Stimulated activated CD4-positive, alpha-beta T cell treated with anti-CD3 and anti-CD28 coated beads, Interleukin-4, amount 100 ng/mL, for 48 hours (primary cell): ENCODE measurements around the gene SLC12A3.

Experiments used
- DNase-seq, 2 donors: peaks; one replicate each; pipeline ENCODE4 v3.0.0-alpha.2; 2020; ENCODE audit warnings: low read depth in 2 of 2

SLC12A3 gene

DNA sequence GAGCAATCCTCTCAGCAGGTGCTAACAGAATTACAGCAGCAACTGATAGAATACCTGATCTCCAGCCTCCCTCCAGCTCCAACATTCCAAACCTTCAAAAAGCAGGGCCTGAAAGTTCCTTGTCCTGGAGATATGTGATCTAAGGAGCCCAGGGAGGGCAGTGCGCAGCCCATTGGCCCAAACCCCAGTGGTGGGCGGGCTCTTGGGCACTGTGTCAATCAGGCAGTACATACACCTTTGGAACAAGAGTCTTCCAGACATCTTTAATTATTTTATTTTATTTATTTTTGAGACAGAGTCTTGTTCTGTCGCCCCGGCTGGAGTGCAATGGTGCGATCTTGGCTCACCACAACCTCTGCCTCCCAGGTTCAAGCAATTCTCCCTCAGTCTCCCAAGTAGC lies 24.2 kb downstream of the SLC12A3 start:
- no peak for DNase-seq

DNA sequence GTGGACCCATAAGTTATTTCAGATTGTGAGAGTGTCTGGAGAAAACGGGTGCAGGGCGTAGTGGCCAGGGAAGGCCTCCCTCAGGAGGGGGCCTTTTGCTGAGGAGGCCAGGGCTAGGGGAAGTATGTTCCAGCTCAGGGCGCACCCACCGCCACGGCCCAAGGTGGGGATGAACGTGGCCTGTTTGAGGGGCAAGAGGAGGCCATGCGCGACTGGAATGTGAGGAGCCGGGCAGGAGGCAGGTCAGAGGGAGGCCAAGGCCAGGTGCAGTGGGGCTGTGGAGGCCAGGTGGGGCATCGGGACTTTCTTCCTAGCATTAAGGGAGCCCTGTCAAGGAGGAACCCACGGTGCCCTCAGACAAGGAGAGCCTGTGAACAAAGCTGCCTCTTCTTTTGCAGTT lies 26.7 kb downstream of the SLC12A3 start:
- DNase-seq, result no peak

DNA sequence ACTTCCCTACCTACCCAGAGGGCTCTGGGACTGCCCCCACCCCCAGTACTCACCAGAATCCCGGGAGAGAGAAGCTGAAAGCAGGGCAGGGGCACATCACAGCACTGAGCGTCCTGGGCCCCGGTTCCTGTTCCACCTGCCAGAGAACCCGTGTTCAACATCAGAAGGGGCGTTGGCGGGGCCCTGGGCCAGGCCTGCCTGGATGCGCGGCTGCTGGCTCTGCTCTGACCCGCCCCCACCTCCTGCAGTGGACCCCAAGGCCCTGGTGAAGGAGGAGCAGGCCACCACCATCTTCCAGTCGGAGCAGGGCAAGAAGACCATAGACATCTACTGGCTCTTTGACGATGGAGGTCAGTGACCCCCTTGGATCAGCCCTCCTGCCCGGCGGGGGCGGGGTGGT lies 27.7 kb downstream of the SLC12A3 start:
- no peak for DNase-seq

GRCh38 chr16:56894331-56894917 lies 29.4 kb downstream of the SLC12A3 start:
- DNase-seq, result no peak

DNA sequence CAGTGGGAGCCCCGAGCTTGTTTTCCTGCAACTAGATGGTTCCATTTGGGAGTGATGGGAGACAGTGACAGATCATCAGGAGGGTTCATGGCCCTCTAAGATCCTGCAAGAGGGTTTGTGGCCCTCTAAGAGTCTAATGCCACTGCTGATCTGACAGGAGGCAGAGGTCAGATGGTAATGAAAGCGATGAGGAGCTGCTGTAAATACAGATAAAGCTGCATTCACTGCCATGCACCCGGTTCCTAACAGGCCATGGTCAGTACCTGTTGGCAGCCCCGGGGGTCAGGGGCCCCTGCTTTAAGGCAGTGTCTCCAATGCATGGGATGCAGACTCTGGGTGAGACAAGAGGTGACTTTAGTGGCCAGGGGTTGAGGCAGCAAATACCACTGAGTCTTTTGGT lies 30.8 kb downstream of the SLC12A3 start:
- no peak for DNase-seq

DNA sequence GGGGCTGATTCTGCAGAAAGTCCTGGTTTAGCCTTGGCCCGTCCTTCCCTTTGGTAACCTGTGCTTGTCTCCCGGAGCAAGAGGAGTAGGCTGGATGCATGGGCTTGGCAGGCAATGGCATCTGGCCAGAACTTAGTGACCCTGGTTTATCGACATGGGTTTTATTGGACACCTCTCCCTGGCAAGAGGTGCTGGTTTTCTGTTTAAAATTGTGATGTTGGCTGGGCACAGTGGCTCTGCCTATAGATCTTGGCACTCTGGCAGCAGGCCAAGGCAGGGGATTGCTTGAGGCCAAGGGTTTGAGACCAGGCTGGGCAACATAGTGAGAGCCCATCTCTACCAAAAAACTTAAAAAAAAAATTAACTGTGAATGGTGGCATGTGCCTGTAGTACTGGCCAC lies 31.2 kb downstream of the SLC12A3 start:
- no peak for DNase-seq

DNA sequence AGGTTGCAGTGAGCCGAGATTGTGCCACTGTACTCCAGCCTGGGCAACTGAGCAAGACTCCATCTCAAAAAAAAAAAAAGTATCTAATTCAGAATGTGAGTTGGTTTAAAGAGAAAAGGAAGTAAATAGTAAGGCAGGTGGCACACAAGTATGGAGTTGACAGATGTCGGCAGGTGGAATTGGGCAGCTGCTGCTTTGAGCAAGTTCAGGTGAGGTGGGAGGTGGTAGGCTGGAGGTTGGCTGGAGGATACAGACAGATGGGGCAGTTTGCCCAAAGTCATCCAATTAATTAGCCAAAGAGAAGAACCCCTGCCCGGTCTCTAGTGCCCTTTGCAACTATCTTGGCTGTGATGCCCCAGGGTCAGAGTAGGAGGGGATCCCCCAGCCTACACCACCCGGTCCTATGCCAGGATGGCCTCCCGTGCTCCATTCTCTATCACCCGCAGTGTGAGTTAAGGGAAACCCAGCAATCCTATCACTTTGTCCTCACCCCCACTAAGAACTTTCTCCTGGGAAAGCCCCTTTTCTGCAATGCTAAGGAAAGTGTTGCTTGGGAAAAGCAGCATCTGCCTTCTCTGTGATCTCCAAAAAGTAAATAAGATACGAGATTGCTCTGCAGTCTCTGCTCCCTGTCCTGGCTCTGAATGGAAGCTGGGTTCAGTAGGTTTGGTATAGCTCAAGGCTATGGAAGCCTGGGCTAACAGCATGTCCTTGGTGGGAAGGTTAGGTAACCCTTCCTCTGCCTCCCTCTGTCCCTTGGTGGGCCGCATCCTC lies 32.2 kb downstream of the SLC12A3 start:
- no peak for DNase-seq

DNA sequence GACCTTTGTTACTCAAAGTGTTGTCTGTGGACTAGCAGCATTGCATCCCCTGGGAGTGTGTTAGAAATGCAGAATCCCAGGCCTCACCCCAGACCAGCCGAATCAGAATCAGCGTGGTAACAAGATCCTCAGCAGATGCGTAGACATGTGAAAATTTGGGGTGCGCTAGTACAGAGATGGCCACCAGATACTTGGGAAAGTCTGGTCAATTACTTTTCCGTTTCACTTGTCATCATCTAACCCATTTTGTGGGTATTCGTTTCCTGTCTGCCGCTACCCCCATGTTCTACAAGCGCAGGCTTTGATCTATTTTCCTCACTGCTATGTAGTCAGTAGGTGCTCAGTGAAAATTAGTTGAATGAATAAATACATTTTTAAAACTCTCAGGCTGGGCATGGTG lies 33.8 kb downstream of the SLC12A3 start:
- no peak for DNase-seq

GRCh38 chr16:56903866-56904265 lies 38.9 kb downstream of the SLC12A3 start:
- DNase-seq, result no peak

GRCh38 chr16:56907401-56907800 lies 42.4 kb downstream of the SLC12A3 start:
- no peak for DNase-seq

GRCh38 chr16:56909527-56909979 lies 44.5 kb downstream of the SLC12A3 start:
- DNase-seq, result no peak

DNA sequence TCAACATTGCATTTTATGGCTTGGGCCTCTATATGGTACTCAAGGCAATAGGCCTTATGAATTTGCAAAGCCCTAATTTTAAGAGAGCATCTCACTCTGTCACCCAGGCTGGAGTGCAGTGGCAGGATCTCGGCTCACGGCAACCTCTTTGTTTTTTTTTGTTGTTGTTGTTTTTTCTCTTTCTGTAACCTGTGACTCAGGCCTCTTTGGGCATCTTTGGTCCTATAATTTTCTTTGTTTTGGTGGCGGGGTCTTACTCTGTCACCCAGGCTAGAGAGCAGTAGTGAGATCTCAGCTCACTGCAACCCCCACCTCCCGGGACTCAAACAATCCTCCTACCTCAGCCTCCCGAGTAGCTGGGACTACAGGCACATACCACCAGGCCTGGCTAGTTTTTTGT lies 45.1 kb downstream of the SLC12A3 start:
- DNase-seq, result no peak

GRCh38 chr16:56910654-56911539 lies 45.9 kb downstream of the SLC12A3 start:
- DNase-seq, result peak in 1 of 2 donors; percentile 38

GRCh38 chr16:56911771-56912571 lies 47.0 kb downstream of the SLC12A3 start:
- DNase-seq, result no peak

- DNase-seq, result no peak
Measured at GRCh38 chr16:56912746-56913708, 48.0 kb downstream of the SLC12A3 start.

GRCh38 chr16:56914896-56915295 lies 49.9 kb downstream of the SLC12A3 start:
- DNase-seq, result no peak

GRCh38 chr16:56915336-56916119 lies 50.5 kb downstream of the SLC12A3 start:
- no peak for DNase-seq

- DNase-seq, result no peak
Measured at GRCh38 chr16:56916571-56917403, 51.8 kb downstream of the SLC12A3 start.
